ENCODE data around the gene NDUFV2. TPM values are rescaled to one million over a fixed set of nuclear protein-coding genes. Genes with fewer than 3 reads are reported as not detected.
"Not testable (repeated sequence)": the region's sequence is repeated elsewhere in the genome, so short reads cannot be mapped to it uniquely, and the experiment has no call there.

Gene NDUFV2
- total RNA-seq, 1 experiment from 2014 or later, result 139 TPM

GRCh38 chr18:9169515-9169914, 67.0 kb downstream of the NDUFV2 start:
- H3K27ac ChIP-seq (ENCODE audit: low read length); H3K4me3 ChIP-seq (ENCODE audit: low read length); H3K9ac ChIP-seq (ENCODE audit: low read length); H3K4me2 ChIP-seq (ENCODE audit: low read depth, low read length, poor library complexity, severe bottlenecking); H3K36me3 ChIP-seq (ENCODE audit: insufficient read depth, low read length); H4K20me1 ChIP-seq (ENCODE audit: insufficient read depth, low read depth, low read length); H3K9me3 ChIP-seq (ENCODE audit: low read length); H2AFZ ChIP-seq (ENCODE audit: low read length); DNase-seq; H3K4me1 ChIP-seq (ENCODE audit: low read length); H3K9me2 ChIP-seq (replicated peaks; ENCODE audit: insufficient read depth, low read length); H3K27me3 ChIP-seq (ENCODE audit: low read length): not testable (repeated sequence)
- H3K79me2 ChIP-seq (ENCODE audit: low read length), result peaks cover 53% of the 10 kb centered on the region

GRCh38 chr18:9171919-9172318, 69.4 kb downstream of the NDUFV2 start:
- not testable (repeated sequence) for H3K36me3 ChIP-seq (ENCODE audit: insufficient read depth, low read length); H3K4me2 ChIP-seq (ENCODE audit: low read depth, low read length, poor library complexity, severe bottlenecking); H3K4me3 ChIP-seq (ENCODE audit: low read length); H3K9ac ChIP-seq (ENCODE audit: low read length); H3K27me3 ChIP-seq (ENCODE audit: low read length); H2AFZ ChIP-seq (ENCODE audit: low read length); H3K9me2 ChIP-seq (replicated peaks; ENCODE audit: insufficient read depth, low read length); H4K20me1 ChIP-seq (ENCODE audit: insufficient read depth, low read depth, low read length); H3K4me1 ChIP-seq (ENCODE audit: low read length); H3K9me3 ChIP-seq (ENCODE audit: low read length); DNase-seq; H3K27ac ChIP-seq (ENCODE audit: low read length)
- peaks cover 65% of the 10 kb centered on the region for H3K79me2 ChIP-seq (ENCODE audit: low read length)

DNA sequence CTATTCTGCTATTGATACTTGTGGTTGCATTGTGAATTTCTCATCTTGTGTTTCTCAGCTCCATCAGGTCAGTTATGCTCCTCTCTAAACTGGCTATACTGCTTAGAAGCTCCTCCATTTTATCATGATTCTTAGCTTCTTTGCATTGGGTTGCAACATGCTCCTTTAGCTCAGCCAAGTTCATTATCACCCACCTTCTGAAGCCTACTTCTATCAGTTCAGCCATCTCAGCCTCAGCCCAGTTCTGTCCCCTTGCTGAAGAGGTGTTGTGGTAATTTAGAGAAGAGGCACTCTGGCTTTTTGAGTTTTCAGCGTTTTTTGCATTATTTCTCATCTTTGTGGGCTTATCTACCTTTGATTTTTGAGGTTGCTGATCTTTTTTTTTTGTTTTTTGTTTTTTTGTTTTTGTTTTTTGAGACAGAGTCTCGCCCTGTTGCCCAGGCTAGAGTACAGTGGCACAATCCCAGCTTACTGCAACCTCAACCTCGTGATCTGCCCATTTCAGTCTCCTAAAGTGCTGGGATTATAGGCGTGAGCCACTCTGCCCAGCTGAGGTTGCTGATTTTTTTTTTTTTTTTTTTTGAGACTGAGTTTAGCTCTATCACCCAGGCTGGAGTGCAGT, 70.1 kb downstream of the NDUFV2 start:
- H3K9me3 ChIP-seq (ENCODE audit: low read length), result no peaks in the 10 kb centered on the region
- no peak for DNase-seq
- no peak overlapping the region for H3K9ac ChIP-seq (ENCODE audit: low read length)
- H4K20me1 ChIP-seq (ENCODE audit: insufficient read depth, low read depth, low read length), result no peaks in the 10 kb centered on the region
- no peak overlapping the region for H3K4me3 ChIP-seq (ENCODE audit: low read length)
- H3K9me2 ChIP-seq (replicated peaks; ENCODE audit: insufficient read depth, low read length), result no peaks in the 10 kb centered on the region
- no peaks in the 10 kb centered on the region for H3K36me3 ChIP-seq (ENCODE audit: insufficient read depth, low read length)
- H2AFZ ChIP-seq (ENCODE audit: low read length), result no peak overlapping the region
- H3K27ac ChIP-seq (ENCODE audit: low read length), result no peak overlapping the region
- H3K79me2 ChIP-seq (ENCODE audit: low read length), result peaks cover 72% of the 10 kb centered on the region
- no peaks in the 10 kb centered on the region for H3K4me1 ChIP-seq (ENCODE audit: low read length)
- H3K27me3 ChIP-seq (ENCODE audit: low read length), result no peaks in the 10 kb centered on the region
- H3K4me2 ChIP-seq (ENCODE audit: low read depth, low read length, poor library complexity, severe bottlenecking), result no peak overlapping the region

GRCh38 chr18:9173770-9174233, 71.3 kb downstream of the NDUFV2 start:
- H3K4me1 ChIP-seq (ENCODE audit: low read length), result no peaks in the 10 kb centered on the region
- no peak for DNase-seq
- H3K27ac ChIP-seq (ENCODE audit: low read length), result no peak overlapping the region
- H3K79me2 ChIP-seq (ENCODE audit: low read length), result peaks cover 79% of the 10 kb centered on the region
- no peak overlapping the region for H3K4me2 ChIP-seq (ENCODE audit: low read depth, low read length, poor library complexity, severe bottlenecking)
- H2AFZ ChIP-seq (ENCODE audit: low read length), result no peak overlapping the region
- H3K9me3 ChIP-seq (ENCODE audit: low read length), result no peaks in the 10 kb centered on the region
- H3K9ac ChIP-seq (ENCODE audit: low read length), result no peak overlapping the region
- H4K20me1 ChIP-seq (ENCODE audit: insufficient read depth, low read depth, low read length), result no peaks in the 10 kb centered on the region
- no peak overlapping the region for H3K4me3 ChIP-seq (ENCODE audit: low read length)
- no peaks in the 10 kb centered on the region for H3K27me3 ChIP-seq (ENCODE audit: low read length)
- no peaks in the 10 kb centered on the region for H3K36me3 ChIP-seq (ENCODE audit: insufficient read depth, low read length)
- no peaks in the 10 kb centered on the region for H3K9me2 ChIP-seq (replicated peaks; ENCODE audit: insufficient read depth, low read length)

GRCh38 chr18:9174302-9174701, 71.8 kb downstream of the NDUFV2 start:
- H3K4me1 ChIP-seq (ENCODE audit: low read length), result no peaks in the 10 kb centered on the region
- H3K27ac ChIP-seq (ENCODE audit: low read length), result no peak overlapping the region
- no peaks in the 10 kb centered on the region for H3K9me2 ChIP-seq (replicated peaks; ENCODE audit: insufficient read depth, low read length)
- no peaks in the 10 kb centered on the region for H3K36me3 ChIP-seq (ENCODE audit: insufficient read depth, low read length)
- H4K20me1 ChIP-seq (ENCODE audit: insufficient read depth, low read depth, low read length), result no peaks in the 10 kb centered on the region
- no peak for DNase-seq
- H3K27me3 ChIP-seq (ENCODE audit: low read length), result no peaks in the 10 kb centered on the region
- no peak overlapping the region for H3K4me3 ChIP-seq (ENCODE audit: low read length)
- no peak overlapping the region for H3K9ac ChIP-seq (ENCODE audit: low read length)
- H2AFZ ChIP-seq (ENCODE audit: low read length), result no peak overlapping the region
- H3K9me3 ChIP-seq (ENCODE audit: low read length), result no peaks in the 10 kb centered on the region
- no peak overlapping the region for H3K4me2 ChIP-seq (ENCODE audit: low read depth, low read length, poor library complexity, severe bottlenecking)
- peaks cover 84% of the 10 kb centered on the region for H3K79me2 ChIP-seq (ENCODE audit: low read length)

GRCh38 chr18:9175115-9175514, 72.6 kb downstream of the NDUFV2 start:
- no peaks in the 10 kb centered on the region for H3K9me3 ChIP-seq (ENCODE audit: low read length)
- no peak overlapping the region for H3K27ac ChIP-seq (ENCODE audit: low read length)
- no peak overlapping the region for H2AFZ ChIP-seq (ENCODE audit: low read length)
- peaks cover 3% of the 10 kb centered on the region for H3K4me1 ChIP-seq (ENCODE audit: low read length)
- H3K9ac ChIP-seq (ENCODE audit: low read length), result no peak overlapping the region
- no peaks in the 10 kb centered on the region for H3K36me3 ChIP-seq (ENCODE audit: insufficient read depth, low read length)
- no peak overlapping the region for H3K4me3 ChIP-seq (ENCODE audit: low read length)
- no peak overlapping the region for H3K4me2 ChIP-seq (ENCODE audit: low read depth, low read length, poor library complexity, severe bottlenecking)
- H3K27me3 ChIP-seq (ENCODE audit: low read length), result no peaks in the 10 kb centered on the region
- H4K20me1 ChIP-seq (ENCODE audit: insufficient read depth, low read depth, low read length), result no peaks in the 10 kb centered on the region
- H3K79me2 ChIP-seq (ENCODE audit: low read length), result peaks cover 92% of the 10 kb centered on the region
- DNase-seq, result no peak
- no peaks in the 10 kb centered on the region for H3K9me2 ChIP-seq (replicated peaks; ENCODE audit: insufficient read depth, low read length)

GRCh38 chr18:9177031-9177430, 74.5 kb downstream of the NDUFV2 start:
- no peaks in the 10 kb centered on the region for H3K36me3 ChIP-seq (ENCODE audit: insufficient read depth, low read length)
- H3K9me2 ChIP-seq (replicated peaks; ENCODE audit: insufficient read depth, low read length), result no peaks in the 10 kb centered on the region
- no peak overlapping the region for H3K4me3 ChIP-seq (ENCODE audit: low read length)
- no peak overlapping the region for H3K9ac ChIP-seq (ENCODE audit: low read length)
- no peak overlapping the region for H2AFZ ChIP-seq (ENCODE audit: low read length)
- no peaks in the 10 kb centered on the region for H3K27me3 ChIP-seq (ENCODE audit: low read length)
- H3K27ac ChIP-seq (ENCODE audit: low read length), result no peak overlapping the region
- no peaks in the 10 kb centered on the region for H4K20me1 ChIP-seq (ENCODE audit: insufficient read depth, low read depth, low read length)
- peaks cover 96% of the 10 kb centered on the region for H3K79me2 ChIP-seq (ENCODE audit: low read length)
- H3K9me3 ChIP-seq (ENCODE audit: low read length), result no peaks in the 10 kb centered on the region
- H3K4me2 ChIP-seq (ENCODE audit: low read depth, low read length, poor library complexity, severe bottlenecking), result no peak overlapping the region
- DNase-seq, result no peak
- H3K4me1 ChIP-seq (ENCODE audit: low read length), result peaks cover 20% of the 10 kb centered on the region

DNA sequence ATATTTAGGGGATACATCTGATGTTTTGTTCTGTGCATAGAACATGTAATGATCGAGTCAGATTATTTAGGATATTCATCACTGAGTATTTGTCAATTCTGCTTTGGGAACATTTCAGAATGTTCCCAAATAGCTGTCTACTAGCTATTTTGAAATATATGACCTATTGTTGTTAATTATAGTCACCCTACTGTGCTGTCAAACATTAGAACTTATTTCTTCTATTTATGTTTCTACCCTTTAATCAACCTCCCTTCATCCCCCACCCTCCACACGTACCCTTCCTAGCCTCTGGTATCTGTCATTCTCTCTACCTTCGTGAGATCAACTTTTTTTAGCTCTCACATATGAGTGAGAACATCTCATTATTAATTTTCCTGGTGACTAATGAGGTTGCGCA, 75.0 kb downstream of the NDUFV2 start:
- Histone ChIP-seq H3K79me2 (ENCODE audit: low read length) (peaks cover 96% of the 10 kb centered on the region), H3K4me3 (ENCODE audit: low read length) (no peak overlapping the region), H3K4me2 (ENCODE audit: low read depth, low read length, poor library complexity, severe bottlenecking) (no peak overlapping the region), H3K27ac (ENCODE audit: low read length) (no peak overlapping the region), H3K4me1 (ENCODE audit: low read length) (peaks cover 20% of the 10 kb centered on the region), H4K20me1 (ENCODE audit: insufficient read depth, low read depth, low read length) (no peaks in the 10 kb centered on the region), H3K27me3 (ENCODE audit: low read length) (no peaks in the 10 kb centered on the region), H3K9me2 (replicated peaks; ENCODE audit: insufficient read depth, low read length) (no peaks in the 10 kb centered on the region), H3K9me3 (ENCODE audit: low read length) (no peaks in the 10 kb centered on the region), H3K9ac (ENCODE audit: low read length) (no peak overlapping the region), H3K36me3 (ENCODE audit: insufficient read depth, low read length) (peaks cover 3% of the 10 kb centered on the region), H2AFZ (ENCODE audit: low read length) (no peak overlapping the region)
- DNase-seq, result no peak

All from Karpas-422 (cell line).